ENCODE results near the gene TRIM22. TPM values are rescaled to one million over a fixed set of nuclear protein-coding genes. Genes with fewer than 3 reads are reported as not detected.
"Not testable (repeated sequence)": the region's sequence is repeated elsewhere in the genome, so short reads cannot be mapped to it uniquely, and the experiment has no call there.

The TRIM22 gene
- total RNA-seq (49.1 TPM), polyA plus RNA-seq (33.3 TPM)

GRCh38 chr11:5689551-5689983 lies at the start of gene TRIM22:
Gene TRIM22 (plus strand): TSS chr11:5689790. CDS start chr11:5696233, 6,443 bp downstream.
- H3K27ac ChIP-seq (ENCODE audit: low read depth), result peak within 1 kb of the TSS; percentile 87
- peak within 1 kb of the TSS; percentile 54 for H3K4me3 ChIP-seq (ENCODE audit: low read depth, low read length)
- DNase-seq (ENCODE audit: extremely low spot score), result peak; percentile 14
- H3K4me1 ChIP-seq (ENCODE audit: insufficient read depth), result no peaks in the 10 kb centered on the region
- 15% methylated on average over 2 of the region's 2 CpGs for WGBS
- no peaks in the 10 kb centered on the region for H3K36me3 ChIP-seq (ENCODE audit: insufficient read depth)

DNA sequence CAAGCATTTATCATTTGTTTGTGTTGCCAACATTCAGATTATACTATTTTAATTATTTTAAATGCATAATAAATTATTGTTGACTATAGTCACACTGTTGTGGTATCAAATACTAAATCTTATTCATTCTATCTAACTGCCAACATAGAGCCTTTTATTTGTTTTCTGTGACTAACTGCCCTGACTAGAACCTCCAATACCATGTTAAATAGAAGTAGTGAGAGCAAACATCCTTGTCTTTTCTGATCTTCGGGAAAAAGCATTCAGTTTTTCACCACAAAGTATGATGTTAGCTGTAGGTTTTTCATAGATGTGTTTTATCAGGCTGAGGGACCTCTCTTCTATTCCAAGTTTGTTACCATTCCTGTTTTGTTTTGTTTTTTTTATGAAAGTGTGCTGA lies 49.6 kb upstream of the TRIM22 start:
- Histone ChIP-seq H3K4me1 (ENCODE audit: insufficient read depth) (no peaks in the 10 kb centered on the region), H3K36me3 (ENCODE audit: insufficient read depth) (peaks cover 2% of the 10 kb centered on the region), H3K4me3 (ENCODE audit: low read depth, low read length) (no peak overlapping the region), H3K27ac (ENCODE audit: low read depth) (no peak overlapping the region)
- 87% methylated on average over 1 of the region's 1 CpG for WGBS
- no peak for DNase-seq (ENCODE audit: extremely low spot score)

DNA sequence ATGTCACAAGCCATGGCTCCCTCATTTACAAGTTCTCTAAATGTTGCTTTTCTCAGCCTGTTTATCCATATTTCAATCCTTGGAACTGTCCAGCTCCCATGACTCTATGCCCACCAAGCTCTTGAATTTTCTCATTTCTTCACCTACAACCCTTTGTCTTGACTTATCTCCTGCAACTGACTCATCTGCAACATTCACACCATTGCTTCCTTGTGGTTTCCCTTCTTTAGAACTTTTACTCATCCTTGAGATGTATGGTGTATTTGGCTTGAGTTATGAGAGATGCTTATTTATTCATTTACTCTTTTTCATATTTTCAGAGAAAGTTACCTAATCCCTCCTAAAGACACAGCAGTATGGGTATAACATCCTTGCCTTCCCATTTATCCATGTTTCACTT lies 46.0 kb upstream of the TRIM22 start:
- Histone ChIP-seq H3K4me3 (ENCODE audit: low read depth, low read length) (no peak overlapping the region), H3K36me3 (ENCODE audit: insufficient read depth) (no peaks in the 10 kb centered on the region), H3K4me1 (ENCODE audit: insufficient read depth) (no peaks in the 10 kb centered on the region), H3K27ac (ENCODE audit: low read depth) (no peak overlapping the region)
- DNase-seq (ENCODE audit: extremely low spot score), result no peak

DNA sequence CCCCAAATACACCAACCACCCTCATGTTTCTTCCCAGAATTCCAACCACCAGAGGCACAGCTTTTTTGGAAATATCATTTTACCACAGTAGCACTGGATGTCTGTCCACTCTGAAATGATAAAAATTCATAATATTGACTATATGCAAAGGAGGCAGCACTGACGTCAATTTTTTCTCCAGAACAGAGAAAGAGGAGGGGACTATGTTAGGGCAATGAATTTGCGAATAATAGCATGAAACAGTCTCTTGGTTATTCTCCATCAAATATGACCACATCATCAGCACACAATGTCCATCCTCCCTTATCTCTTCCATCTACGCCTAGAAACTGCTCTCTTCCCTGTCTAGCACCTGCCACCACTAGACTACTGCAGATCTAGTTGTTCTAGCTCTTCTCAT lies 43.5 kb upstream of the TRIM22 start:
- Histone ChIP-seq H3K4me1 (ENCODE audit: insufficient read depth) (no peaks in the 10 kb centered on the region), H3K27ac (ENCODE audit: low read depth) (no peak overlapping the region), H3K4me3 (ENCODE audit: low read depth, low read length) (no peak overlapping the region), H3K36me3 (ENCODE audit: insufficient read depth) (no peaks in the 10 kb centered on the region)
- WGBS, result 93% methylated on average over 3 of the region's 3 CpGs
- DNase-seq (ENCODE audit: extremely low spot score), result no peak

GRCh38 chr11:5655474-5655873 lies 34.1 kb upstream of the TRIM22 start:
- Histone ChIP-seq H3K4me1 (ENCODE audit: insufficient read depth) (no peaks in the 10 kb centered on the region), H3K27ac (ENCODE audit: low read depth) (no peak overlapping the region), H3K36me3 (ENCODE audit: insufficient read depth) (no peaks in the 10 kb centered on the region), H3K4me3 (ENCODE audit: low read depth, low read length) (no peak overlapping the region)
- DNase-seq (ENCODE audit: extremely low spot score), result no peak
- WGBS, result 97% methylated on average over 4 of the region's 4 CpGs

- not testable (repeated sequence) for H3K4me1 ChIP-seq (ENCODE audit: insufficient read depth); H3K4me3 ChIP-seq (ENCODE audit: low read depth, low read length); H3K36me3 ChIP-seq (ENCODE audit: insufficient read depth); H3K27ac ChIP-seq (ENCODE audit: low read depth); DNase-seq (ENCODE audit: extremely low spot score)
- WGBS, result 94% methylated on average over 2 of the region's 2 CpGs
Observed at GRCh38 chr11:5656956-5657355, 32.6 kb upstream of the TRIM22 start.

DNA sequence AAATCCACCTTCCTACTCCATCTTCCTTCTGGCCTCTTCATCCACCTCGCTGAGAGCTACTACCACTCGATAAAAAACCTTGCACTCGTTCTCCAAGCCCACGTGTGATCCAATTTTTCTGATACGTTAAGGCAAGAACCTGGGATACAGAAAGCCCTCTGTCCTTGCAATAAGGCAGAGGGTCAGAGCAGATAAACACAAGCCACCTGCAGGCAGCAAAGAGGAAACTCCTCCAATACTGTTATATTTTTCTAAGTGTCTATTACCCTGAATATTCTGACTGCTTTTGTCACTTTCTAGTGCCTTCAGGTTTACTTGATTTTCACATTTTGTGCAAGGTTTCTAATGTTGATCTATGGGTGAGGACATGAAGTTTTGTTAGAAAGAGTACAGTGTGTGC lies 31.3 kb upstream of the TRIM22 start:
- Histone ChIP-seq H3K4me3 (ENCODE audit: low read depth, low read length) (no peak overlapping the region), H3K4me1 (ENCODE audit: insufficient read depth) (no peaks in the 10 kb centered on the region), H3K27ac (ENCODE audit: low read depth) (no peak overlapping the region), H3K36me3 (ENCODE audit: insufficient read depth) (no peaks in the 10 kb centered on the region)
- 93% methylated on average over 5 of the region's 5 CpGs for WGBS
- DNase-seq (ENCODE audit: extremely low spot score), result no peak

- H3K36me3 ChIP-seq (ENCODE audit: insufficient read depth), result peaks cover 7% of the 10 kb centered on the region
- H3K4me1 ChIP-seq (ENCODE audit: insufficient read depth), result no peaks in the 10 kb centered on the region
- H3K4me3 ChIP-seq (ENCODE audit: low read depth, low read length), result no peak overlapping the region
- WGBS, result 98% methylated on average over 2 of the region's 2 CpGs
- DNase-seq (ENCODE audit: extremely low spot score), result no peak
- H3K27ac ChIP-seq (ENCODE audit: low read depth), result no peak overlapping the region
Observed at GRCh38 chr11:5663511-5663910, 26.1 kb upstream of the TRIM22 start.

- WGBS, result 78% methylated on average over 4 of the region's 4 CpGs
Observed at GRCh38 chr11:5665051-5665570, 24.5 kb upstream of the TRIM22 start.

DNA sequence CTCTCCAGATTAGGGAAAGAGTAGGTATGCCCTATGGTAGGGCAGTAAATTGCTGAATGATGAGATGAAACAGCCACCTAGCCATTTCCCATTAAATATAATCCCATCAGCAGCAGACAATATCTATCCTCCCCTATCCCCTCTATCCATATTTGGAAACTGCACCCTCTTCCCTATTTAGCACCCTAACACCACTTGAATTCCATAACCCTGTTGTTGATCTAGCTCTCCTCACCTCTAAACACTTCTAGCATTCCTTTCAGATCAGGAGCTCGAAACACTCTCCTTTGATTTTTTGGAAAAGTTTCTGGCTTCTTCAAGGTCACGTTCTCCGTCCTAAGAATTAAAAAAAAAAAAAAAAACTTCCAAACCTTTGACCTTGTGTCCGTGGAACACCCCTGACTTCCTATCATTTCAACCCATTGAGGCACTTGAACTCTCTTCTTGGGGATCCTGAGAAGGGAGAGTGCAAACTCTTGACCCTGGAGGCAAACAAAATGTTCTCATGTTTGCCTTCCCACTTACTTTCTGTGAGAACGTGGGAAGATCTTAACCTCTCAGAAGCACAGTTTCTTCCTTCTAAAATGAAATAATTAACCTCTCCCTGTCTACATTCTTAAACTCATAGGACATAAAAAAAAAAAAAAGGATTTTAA lies 23.7 kb upstream of the TRIM22 start:
- DNase-seq (ENCODE audit: extremely low spot score), result no peak
- no peak overlapping the region for H3K4me3 ChIP-seq (ENCODE audit: low read depth, low read length)
- no peaks in the 10 kb centered on the region for H3K4me1 ChIP-seq (ENCODE audit: insufficient read depth)
- WGBS, result 83% methylated on average over 5 of the region's 5 CpGs
- peaks cover 13% of the 10 kb centered on the region for H3K36me3 ChIP-seq (ENCODE audit: insufficient read depth)
- H3K27ac ChIP-seq (ENCODE audit: low read depth), result no peak overlapping the region

More at GRCh38 chr11:5665051-5665570, 24.5 kb upstream of the TRIM22 start:
- no peak for DNase-seq (ENCODE audit: extremely low spot score)
- Histone ChIP-seq H3K36me3 (ENCODE audit: insufficient read depth) (peaks cover 7% of the 10 kb centered on the region), H3K4me1 (ENCODE audit: insufficient read depth) (no peaks in the 10 kb centered on the region), H3K27ac (ENCODE audit: low read depth) (no peak overlapping the region), H3K4me3 (ENCODE audit: low read depth, low read length) (no peak overlapping the region)

DNA sequence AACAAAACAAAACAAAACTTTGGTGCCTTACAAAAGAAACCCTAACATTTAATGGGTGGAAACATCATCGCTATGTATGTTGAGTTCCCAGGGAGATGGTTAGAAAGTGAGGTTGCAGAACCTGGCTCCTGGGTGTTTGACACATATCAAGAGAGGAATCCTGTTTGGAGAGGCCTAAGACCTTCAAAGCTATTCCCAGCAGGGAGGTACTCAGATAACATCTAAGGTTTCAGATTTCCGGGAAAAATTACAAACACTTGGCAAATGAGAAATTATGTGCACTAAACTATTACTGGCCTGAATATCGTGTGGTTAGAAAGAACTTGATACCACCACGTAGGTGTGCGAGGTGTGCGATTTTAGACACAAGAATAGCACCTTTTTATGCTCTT lies 23.2 kb upstream of the TRIM22 start:
- Histone ChIP-seq H3K36me3 (ENCODE audit: insufficient read depth) (peaks cover 13% of the 10 kb centered on the region), H3K27ac (ENCODE audit: low read depth) (no peak overlapping the region), H3K4me3 (ENCODE audit: low read depth, low read length) (no peak overlapping the region), H3K4me1 (ENCODE audit: insufficient read depth) (no peaks in the 10 kb centered on the region)
- no peak for DNase-seq (ENCODE audit: extremely low spot score)
- WGBS, result 82% methylated on average over 6 of the region's 6 CpGs

- H3K4me1 ChIP-seq (ENCODE audit: insufficient read depth), result no peaks in the 10 kb centered on the region
- no peak overlapping the region for H3K4me3 ChIP-seq (ENCODE audit: low read depth, low read length)
- H3K27ac ChIP-seq (ENCODE audit: low read depth), result no peak overlapping the region
- peaks cover 11% of the 10 kb centered on the region for H3K36me3 ChIP-seq (ENCODE audit: insufficient read depth)
- DNase-seq (ENCODE audit: extremely low spot score), result no peak
Observed at GRCh38 chr11:5671831-5672230, 17.8 kb upstream of the TRIM22 start.

GRCh38 chr11:5674391-5674790 lies 15.2 kb upstream of the TRIM22 start:
- WGBS, result 95% methylated on average over 4 of the region's 4 CpGs
- Histone ChIP-seq H3K4me3 (ENCODE audit: low read depth, low read length) (no peak overlapping the region), H3K4me1 (ENCODE audit: insufficient read depth) (no peaks in the 10 kb centered on the region), H3K27ac (ENCODE audit: low read depth) (no peak overlapping the region), H3K36me3 (ENCODE audit: insufficient read depth) (peaks cover 10% of the 10 kb centered on the region)
- no peak for DNase-seq (ENCODE audit: extremely low spot score)

- Histone ChIP-seq H3K27ac (ENCODE audit: low read depth) (no peak overlapping the region), H3K4me3 (ENCODE audit: low read depth, low read length) (no peak overlapping the region), H3K36me3 (ENCODE audit: insufficient read depth) (peaks cover 2% of the 10 kb centered on the region), H3K4me1 (ENCODE audit: insufficient read depth) (no peaks in the 10 kb centered on the region)
- DNase-seq (ENCODE audit: extremely low spot score), result no peak
- 96% methylated on average over 7 of the region's 7 CpGs for WGBS
Observed at GRCh38 chr11:5679811-5680210, 9.8 kb upstream of the TRIM22 start.
